SK-N-SH treated with all-trans-retinoic acid at 6 μM for 48 hours (cell line): ENCODE results near the gene DCLRE1A.

Experiments
- OSR1 ChIP-seq: fragments of 250-450 bp; sonication (Bioruptor Pico); IDR thresholded peaks from 2 replicates; pipeline ENCODE4 v1.8.0; 2022; ENCODE audit warnings: moderate library complexity, mild to moderate bottlenecking, inconsistent platforms
- PATZ1 ChIP-seq: fragments of 250-450 bp; sonication (Bioruptor Pico); IDR thresholded peaks from 2 replicates; pipeline ENCODE4 v1.8.0; 2020; ENCODE audit warnings: mild to moderate bottlenecking, moderate library complexity, borderline replicate concordance
- PPARA ChIP-seq: fragments of 250-450 bp; sonication (Bioruptor Pico); IDR thresholded peaks from 2 replicates; pipeline ENCODE4 v1.5.0; 2020; ENCODE audit warnings: mild to moderate bottlenecking, borderline replicate concordance
- RARB ChIP-seq: fragments of 250-450 bp; sonication (Bioruptor Pico); IDR thresholded peaks from 2 replicates; pipeline ENCODE4 v1.8.0; 2021; ENCODE audit warnings: mild to moderate bottlenecking, moderate library complexity
- TCF4 ChIP-seq: fragments of 250-450 bp; sonication (Bioruptor Pico); IDR thresholded peaks from 2 replicates; pipeline ENCODE4 v1.8.0; 2021; ENCODE audit warnings: mild to moderate bottlenecking, moderate library complexity, borderline replicate concordance
- TOX ChIP-seq: fragments of 250-450 bp; sonication (Bioruptor Pico); IDR thresholded peaks from 2 replicates; pipeline ENCODE4 v1.8.0; 2021; ENCODE audit warnings: mild to moderate bottlenecking, moderate library complexity, borderline replicate concordance
- ZFP3 ChIP-seq: fragments of 250-450 bp; sonication (Bioruptor Pico); IDR thresholded peaks from 2 replicates; pipeline ENCODE4 v1.5.0; 2020; ENCODE audit warnings: mild to moderate bottlenecking, moderate library complexity
- ZNF8 ChIP-seq: fragments of 450-650 bp; formaldehyde crosslinking; IDR thresholded peaks from 2 replicates; pipeline ENCODE4 v1.5.0; 2020; ENCODE audit warnings: mild to moderate bottlenecking, moderate library complexity
- TF ChIP-seq, protein P1 (sequence below): fragments of 250-450 bp; sonication (Bioruptor Pico); IDR thresholded peaks from 2 replicates; pipeline ENCODE4 v1.5.1; 2021; ENCODE audit warnings: mild to moderate bottlenecking, moderate library complexity

DNA sequence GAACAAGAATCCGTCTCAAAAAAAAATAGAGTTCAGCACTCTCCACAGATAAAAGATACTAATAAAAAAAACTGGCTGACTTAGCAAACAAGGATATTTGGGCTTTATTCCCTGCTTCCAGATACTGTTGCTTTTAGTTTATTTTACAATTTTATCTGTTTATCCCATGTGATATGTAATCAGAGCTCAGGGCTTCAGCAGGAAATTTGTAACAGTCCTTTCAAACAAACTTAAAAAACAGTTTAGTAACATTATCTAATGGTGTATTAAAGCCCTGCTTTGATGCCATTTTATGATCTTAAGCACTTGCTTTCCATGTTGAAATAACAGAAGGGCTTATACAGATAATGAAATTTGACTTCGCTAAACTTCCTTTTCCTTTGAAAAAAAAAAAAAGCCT is 28.1 kb downstream of the DCLRE1A start:
- no peak for TF ChIP-seq RARB (CRISPR knock-in tag)
- TF ChIP-seq TOX, result no peak
- TF ChIP-seq, protein P1, sequence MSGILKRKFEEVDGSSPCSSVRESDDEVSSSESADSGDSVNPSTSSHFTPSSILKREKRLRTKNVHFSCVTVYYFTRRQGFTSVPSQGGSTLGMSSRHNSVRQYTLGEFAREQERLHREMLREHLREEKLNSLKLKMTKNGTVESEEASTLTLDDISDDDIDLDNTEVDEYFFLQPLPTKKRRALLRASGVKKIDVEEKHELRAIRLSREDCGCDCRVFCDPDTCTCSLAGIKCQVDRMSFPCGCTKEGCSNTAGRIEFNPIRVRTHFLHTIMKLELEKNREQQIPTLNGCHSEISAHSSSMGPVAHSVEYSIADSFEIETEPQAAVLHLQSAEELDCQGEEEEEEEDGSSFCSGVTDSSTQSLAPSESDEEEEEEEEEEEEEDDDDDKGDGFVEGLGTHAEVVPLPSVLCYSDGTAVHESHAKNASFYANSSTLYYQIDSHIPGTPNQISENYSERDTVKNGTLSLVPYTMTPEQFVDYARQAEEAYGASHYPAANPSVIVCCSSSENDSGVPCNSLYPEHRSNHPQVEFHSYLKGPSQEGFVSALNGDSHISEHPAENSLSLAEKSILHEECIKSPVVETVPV (CRISPR knock-in tag), result no peak
- TF ChIP-seq OSR1 (CRISPR knock-in tag), result no peak
- no peak for TF ChIP-seq ZNF8
- no peak for TF ChIP-seq PATZ1 (CRISPR knock-in tag)
- TF ChIP-seq TCF4, result no peak
- no peak for TF ChIP-seq ZFP3
- no peak for TF ChIP-seq PPARA
